Measurements from ENCODE around the gene ZNF677. TPM values are rescaled to one million over a fixed set of nuclear protein-coding genes. Genes with fewer than 3 reads are reported as not detected.
A peak's percentile ranks its signal among the peaks of the same experiment; 100 is the strongest.
"Not testable (repeated sequence)": the region's sequence is repeated elsewhere in the genome, so short reads cannot be mapped to it uniquely, and the experiment has no call there.

Gene ZNF677
- 19.0 TPM for total RNA-seq

DNA sequence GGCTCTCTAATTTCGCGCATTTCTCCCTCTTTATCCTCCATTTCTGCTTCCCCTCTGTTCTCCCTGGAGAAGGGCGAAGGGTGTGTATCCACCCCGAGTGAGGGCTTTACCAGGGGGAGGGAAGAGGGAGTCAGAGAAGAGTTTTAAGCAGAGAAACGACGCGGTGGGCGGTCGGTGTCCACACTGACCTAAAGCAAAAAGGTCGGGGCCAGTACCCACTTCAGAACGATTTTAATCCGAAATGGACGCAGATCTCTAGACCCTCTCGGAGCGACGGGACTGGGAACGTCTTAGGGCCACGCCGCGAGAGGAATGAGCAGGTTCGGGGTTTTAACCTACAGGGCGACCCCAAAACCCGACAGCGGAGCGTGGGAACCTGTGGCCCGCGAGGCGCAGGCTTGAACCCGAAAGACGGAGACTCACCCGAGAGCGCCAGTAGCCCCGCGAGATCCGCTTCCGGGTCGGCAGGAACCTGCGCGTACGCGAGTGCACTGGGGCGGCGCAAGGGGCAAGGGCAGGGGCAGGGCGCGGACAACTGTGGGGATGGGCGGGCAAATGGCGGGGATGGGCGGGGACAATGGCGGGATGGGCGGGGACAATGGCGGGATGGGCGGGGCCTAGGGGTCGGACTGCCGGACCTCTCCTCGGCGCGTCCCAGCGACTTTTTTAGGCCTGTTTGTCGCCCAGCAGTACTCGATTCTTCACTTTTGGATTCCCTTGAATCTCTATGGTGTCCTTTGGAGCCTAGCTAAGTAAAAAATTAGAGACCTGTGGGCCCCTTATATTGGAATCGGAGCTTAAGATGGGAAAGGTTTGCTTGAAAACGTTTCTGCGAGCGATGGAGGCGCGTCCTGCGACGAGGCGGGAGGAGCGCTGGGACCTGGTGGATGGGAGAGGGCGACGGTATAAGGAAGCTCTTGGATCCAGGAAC is at the start of gene ZNF677:
ZNF677 (minus strand) TSS at position 463 of the 931 bp plus-strand sequence. CDS start 3,323 bp downstream, outside the sequence.
- peak; percentile 94 for DNase-seq

DNA sequence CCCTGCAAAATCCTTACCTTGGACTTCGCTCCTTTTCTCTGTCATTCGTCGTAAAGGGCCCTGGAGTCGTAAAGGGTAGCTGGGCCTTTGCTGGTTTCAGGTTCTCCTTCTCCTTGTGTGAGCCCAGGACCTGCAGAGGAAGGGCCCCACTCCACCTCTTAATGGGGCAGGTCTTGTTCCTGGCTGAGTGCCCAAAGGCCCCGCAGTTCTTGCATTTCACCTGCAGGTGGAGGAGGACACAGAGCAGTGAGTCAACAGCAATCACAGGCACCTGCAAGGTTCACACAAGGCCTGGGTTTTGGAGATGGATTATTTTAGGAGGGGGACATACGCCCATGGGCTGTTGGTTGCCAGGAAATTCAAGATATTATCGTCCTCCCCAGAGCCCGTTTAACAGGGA is 46.7 kb upstream of the ZNF677 start:
- DNase-seq, result not testable (repeated sequence)

DNA sequence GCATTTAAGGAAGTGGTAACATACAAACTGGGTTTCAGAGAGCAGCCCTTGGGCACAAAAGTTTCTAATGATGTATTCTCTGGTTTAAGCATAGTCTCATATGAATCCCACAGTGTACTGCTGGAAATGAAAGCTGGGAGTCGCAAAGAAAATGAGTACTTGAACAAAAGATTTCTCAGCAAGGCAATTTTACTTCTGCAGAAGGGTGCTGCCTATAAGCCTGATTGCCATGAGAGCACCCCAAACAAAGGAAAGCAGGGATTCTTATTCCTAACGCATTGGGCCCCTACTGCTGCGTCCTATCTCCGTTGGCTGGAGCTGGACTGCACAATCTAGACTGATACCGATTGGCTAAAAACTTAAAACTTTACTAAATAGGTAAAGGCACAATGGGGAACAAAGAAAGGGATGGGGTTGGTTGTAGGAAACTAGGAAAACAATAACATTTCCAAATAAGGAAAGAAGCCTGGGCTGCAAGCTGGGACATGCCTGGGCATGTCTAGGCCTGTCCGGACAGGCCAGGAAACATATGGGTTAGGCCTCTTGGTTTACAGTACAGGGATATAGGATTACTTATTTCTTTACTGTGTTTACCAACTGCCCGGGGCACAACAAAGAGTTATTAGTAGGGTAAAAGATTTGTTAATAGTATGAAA is 40.2 kb upstream of the ZNF677 start:
- DNase-seq, result no peak

DNA sequence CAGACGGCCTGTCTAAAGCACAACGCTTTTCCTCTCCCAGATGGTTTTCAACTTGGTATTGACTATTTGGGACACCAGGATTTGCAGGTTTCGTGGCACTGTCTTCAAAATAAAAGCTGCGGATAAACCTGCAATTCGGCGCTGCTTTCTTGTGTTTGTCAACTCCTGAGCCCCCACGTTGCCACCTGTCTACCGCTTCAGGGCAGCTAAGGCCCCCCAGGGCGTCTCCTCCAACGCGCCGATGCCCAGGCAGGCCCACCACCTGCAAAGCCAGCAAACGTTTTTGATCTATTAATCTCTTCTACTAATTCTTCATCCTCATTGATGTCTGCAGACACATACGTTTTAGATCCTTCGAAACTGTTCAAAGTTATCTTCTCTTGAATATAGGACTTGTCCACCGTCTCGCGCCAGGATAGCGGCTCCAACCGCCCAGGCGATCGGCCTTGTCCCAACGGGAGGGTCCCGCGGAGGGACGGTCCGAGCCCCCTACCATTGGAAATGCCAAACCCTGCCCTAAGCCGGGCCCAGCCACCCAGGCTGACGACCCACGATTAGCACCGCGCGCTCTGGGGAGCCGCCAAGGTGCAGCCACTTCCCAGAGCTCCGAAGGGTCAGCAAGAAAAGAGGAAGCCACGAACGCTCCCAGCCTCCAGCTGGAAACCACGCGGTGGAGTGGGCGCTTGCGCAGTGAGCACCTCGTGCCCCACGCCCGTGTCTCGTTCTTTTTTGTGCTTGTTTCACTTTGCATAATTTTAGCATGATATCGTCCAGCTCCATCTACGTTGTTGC is 36.3 kb upstream of the ZNF677 start:
- DNase-seq, result no peak

DNA sequence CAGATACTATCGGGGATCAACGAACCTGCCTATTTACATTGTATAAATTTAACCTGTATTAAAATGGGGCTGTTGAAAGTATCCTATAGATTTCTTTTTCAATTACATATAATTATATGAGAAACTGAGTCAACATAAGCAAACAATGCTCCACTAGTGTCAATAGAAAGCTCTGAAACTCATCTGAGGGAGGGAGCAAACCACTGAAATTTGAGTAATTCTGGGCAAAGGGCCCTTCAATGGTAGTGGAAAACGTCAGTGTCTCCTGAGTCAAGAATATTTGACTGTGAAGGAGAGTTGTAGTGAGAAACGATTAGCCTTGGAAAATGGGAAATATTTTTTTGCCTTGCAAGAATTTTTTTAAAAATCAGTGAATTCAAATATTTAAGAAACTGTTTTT is 30.4 kb upstream of the ZNF677 start:
- peak; percentile 22 for DNase-seq

DNA sequence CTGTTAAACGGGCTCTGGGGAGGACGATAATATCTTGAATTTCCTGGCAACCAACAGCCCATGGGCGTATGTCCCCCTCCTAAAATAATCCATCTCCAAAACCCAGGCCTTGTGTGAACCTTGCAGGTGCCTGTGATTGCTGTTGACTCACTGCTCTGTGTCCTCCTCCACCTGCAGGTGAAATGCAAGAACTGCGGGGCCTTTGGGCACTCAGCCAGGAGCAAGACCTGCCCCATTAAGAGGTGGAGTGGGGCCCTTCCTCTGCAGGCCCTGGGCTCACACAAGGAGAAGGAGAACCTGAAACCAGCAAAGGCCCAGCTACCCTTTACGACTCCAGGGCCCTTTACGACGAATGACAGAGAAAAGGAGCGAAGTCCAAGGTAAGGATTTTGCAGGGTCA is 27.3 kb upstream of the ZNF677 start:
- not testable (repeated sequence) for DNase-seq

DNA sequence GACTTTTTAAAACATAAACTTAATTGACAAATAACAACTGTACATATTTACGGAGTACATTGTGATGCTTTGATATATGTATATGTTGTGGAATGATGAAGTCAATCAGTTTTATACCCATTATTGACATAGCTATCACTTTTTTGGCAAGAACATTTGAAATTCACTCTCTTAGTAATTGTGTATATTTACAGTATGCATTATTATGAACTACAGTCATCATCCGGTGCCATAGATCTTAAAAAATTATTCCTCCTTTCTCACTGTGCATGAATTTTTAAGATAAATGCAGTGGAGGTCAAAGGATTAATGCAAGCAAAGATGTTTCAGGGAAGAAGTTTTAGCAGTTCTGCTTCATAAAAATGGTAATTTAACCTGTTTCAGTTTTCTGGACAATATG is 20.8 kb upstream of the ZNF677 start:
- no peak for DNase-seq

DNA sequence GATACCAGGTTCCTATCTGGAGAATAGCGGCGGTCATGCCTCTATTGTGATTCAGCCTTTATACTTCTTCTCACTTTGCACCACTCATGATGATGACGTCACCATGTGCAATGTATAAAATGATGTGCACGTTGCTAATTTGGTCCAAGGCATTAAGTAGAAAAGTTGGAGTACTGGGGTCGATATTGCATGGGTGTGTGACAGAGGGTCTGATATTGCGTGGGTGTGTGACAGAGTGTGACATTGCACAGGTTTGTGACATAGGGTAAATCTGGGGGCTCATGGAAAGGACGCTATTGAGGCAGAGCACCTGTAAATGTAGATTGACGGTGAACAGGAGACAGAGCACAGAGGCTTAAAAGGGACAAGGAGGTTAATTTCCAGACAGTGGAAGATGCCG is 17.4 kb upstream of the ZNF677 start:
- no peak for DNase-seq

DNA sequence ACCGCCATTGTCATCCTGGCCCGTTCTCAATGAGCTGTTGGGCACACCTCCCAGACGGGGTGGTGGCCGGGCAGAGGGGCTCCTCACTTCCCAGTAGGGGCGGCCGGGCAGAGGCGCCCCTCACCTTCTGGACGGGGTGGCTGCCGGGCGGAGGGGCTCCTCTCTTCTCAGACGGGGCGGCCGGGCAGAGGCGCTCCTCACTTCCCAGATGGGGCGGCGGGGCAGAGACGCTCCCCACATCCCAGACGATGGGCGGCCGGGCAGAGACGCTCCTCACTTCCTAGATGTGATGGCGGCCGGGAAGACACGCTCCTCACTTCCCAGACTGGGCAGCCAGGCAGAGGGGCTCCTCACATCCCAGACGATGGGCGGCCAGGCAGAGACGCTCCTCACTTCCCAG is 15.2 kb upstream of the ZNF677 start:
- not testable (repeated sequence) for DNase-seq

DNA sequence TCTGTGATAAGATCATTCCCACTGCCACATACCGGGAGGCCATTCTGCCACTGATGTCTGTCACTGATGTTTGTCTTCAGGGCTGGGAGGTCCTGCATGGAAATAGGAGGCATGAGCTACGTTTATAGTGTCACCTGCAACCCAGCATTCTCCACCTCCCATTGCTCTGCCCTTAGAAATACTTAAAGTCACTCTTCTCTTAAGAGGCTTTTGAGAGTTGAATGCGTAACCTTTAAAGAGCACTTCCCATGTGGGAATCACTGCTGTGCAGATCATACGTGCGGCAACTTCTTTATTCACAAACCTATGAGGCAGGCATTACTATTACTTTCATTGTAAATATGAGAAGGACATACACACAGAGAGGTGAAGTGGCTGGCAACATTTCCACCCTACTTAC is 12.9 kb upstream of the ZNF677 start, which contains the start of gene VN1R4:
VN1R4 (minus strand) TSS at position 101 of the 400 bp plus-strand sequence; CDS start at position 43, 58 bp downstream.
- DNase-seq, result not testable (repeated sequence)

DNA sequence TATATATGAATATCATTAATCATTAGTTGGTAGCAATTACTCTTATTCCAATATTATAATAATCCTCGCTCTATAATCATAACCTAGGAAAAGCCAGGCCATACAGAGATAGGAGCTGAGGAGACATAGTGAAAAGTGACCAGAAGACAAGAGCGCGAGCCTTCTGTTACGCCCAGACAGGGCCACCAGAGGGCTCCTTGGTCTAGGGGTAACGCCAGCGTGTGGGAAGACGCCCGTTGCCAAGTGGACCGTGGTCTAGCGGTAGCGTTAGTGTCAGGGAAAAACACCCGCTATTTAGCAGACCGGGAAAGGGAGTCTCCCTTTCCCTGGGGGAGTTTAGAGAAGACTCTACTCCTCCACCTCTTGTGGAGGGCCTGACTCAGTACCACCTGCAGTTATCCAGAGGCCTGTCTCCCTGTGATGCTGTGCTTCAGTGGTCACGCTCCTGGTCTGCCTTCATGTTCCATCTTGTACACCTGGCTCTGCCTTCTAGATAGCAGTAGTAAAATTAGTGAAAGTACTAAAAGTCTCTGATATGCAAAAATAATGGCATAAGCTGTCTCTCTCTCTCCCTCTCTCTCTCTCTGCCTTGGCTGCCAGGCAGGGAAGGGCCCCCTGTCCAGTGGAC is 3.2 kb upstream of the ZNF677 start, which contains the start of gene VN1R2:
VN1R2 (plus strand) TSS at position 578 of the 628 bp plus-strand sequence. CDS start 84 bp downstream, outside the sequence.
- not testable (repeated sequence) for DNase-seq

DNA sequence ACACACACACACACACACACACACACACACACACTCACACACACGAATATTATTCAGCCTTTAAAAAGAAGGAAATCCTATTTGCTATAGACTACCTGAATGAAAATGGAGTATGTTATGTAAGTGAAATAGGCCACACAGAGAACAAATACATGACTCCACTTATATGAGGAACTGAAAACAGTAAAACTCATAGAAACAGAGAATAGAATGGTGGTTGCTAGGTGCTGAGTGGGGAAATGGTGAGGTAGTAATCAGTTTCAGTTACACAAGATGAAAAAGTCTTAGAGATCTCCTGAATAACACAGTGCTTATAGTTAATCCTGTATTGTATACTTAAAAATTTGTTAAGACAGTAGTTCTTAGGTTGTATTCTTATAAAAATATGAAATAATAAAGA is 8.2 kb downstream of the ZNF677 start:
- no peak for DNase-seq

DNA sequence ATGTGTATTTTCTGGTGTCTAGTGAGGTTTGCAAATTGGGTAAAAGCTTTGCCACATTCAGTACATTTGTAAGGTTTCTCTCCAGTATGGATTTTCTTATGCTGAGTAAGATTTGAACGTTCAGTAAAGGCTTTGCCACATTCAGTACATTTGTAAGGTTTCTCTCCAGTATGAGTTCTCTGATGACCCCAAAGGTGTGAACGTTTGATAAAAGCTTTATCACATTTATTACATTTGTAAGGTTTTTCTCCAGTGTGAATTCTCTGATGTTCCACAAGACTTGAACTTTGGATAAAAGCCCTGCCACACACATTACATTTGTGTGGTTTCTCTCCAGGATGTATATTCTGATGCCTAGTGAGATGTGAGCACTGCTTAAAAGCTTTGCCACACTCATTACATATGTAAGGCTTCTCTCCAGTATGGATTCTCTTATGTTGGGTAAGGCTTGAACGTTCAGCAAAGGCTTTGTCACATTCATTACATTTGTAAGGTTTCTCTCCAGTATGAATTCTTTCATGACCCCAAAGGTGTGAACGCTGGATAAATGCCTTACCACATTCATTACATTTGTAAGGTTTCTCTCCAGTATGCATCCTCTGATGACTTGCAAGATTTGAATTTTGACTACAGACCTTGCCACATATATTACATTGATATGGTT is 17.4 kb downstream of the ZNF677 start:
- no peak for DNase-seq

DNA sequence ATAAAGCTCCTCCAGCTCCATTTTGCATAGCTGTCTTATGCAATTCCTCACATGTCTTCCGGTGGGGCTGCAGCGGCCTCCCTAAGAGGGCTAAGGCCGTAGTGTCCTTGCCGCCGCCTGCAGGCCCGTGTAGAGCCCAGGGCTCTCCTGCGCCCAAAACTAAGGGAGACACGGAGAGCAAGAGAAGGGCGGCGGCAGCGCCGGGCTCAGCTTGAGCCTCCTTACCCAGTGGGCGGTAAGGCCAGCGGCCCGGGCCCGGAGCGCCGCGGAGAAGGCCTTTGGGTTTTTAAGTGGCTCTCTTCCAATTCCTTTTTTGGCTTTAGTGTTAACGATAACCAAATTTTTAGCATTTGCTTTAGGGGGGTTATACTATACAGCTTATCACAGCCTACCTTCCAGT is 30.1 kb downstream of the ZNF677 start:
- DNase-seq, result no peak

DNA sequence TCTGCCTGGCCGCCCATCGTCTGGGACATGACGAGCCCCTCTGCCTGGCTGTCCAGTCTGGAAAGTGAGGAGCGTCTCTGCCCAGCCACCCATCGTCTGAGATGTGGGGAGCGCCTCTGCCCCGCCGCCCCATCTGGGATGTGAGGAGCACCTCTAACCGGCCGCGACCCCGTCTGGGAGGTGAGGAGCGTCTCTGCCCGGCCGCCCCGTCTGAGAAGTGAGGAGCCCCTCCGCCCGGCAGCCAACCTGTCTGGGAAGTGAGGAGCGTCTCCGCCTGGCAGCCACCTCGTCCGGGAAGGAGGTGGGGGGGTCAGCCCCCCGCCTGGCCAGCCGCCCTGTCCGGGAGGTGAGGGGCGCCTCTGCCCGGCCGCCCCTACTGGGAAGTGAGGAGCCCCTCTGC is 32.0 kb downstream of the ZNF677 start:
- DNase-seq, result not testable (repeated sequence)

DNA sequence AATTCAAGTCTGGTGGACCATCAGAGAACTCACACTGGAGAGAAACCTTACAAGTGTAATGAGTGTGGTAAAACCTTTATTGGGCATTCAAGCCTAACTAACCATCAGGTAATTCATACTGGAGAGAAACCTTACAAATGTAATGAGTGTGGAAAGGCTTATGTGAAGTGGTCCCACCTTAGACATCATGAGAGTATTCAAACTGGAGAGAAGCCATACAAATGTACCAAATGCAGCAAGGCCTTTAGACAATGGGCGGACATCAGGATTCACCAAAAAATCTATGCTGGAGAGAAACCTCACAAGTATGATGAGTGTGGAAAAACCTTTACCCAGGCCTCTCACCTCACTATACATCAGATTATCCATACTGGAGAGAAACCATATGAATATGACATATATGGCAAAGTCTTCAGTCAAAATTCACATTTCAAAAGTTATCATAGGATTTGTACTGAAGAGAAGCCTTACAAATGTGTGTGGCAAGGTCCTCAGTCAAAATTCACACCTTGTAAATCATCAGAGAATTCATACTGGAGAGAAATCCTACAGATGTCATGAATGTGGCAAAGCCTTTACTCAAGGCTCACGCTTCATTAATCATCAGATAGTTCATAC is 41.9 kb downstream of the ZNF677 start:
- no peak for DNase-seq

DNA sequence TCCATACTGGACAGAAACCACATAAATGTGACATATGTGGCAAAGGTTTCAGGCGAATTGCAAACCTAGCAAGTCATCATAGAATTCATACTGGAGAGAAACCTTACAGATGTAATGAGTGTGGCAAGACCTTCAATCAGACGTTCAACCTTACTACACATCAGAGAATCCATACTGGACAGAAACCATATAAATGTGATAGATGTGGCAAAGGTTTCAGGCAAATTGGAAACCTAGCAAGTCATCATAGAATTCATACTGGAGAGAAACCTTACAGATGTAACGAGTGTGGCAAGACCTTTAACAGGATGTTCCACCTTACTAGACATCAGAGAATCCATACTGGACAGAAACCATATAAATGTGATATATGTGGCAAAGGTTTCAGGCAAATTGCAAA is 43.1 kb downstream of the ZNF677 start:
- not testable (repeated sequence) for DNase-seq

DNA sequence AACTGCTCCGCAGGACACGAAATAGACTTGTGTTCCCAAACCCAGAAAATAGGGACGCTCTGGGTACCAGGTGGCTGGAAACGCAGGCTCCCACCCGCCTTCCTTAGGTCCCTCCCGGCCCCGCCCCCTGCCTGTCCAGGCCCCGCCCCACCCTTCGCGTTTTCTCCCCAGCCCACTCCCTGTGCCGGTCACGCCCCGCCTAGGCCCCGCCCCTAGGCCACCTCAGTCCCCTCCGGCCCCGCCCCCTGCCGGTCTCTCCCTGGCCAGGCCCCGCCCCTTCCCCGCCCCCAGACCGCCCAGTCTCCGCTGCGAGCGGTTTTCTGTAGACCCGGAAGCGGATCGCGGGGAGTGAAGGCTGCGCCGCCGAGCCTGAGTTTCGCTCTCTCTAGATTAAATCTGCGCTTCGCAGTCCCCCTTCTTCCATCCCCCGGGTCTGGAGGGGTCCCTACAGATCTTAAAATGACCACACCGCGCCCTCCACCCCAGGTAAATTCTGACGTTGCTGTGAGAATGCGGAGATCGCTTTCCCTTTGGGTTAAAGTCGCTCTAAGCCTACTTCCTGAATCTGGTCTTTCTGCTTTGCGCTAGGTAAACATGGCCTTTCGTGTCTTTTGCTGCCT is 57.8 kb downstream of the ZNF677 start:
- DNase-seq, result peak; percentile 98

DNA sequence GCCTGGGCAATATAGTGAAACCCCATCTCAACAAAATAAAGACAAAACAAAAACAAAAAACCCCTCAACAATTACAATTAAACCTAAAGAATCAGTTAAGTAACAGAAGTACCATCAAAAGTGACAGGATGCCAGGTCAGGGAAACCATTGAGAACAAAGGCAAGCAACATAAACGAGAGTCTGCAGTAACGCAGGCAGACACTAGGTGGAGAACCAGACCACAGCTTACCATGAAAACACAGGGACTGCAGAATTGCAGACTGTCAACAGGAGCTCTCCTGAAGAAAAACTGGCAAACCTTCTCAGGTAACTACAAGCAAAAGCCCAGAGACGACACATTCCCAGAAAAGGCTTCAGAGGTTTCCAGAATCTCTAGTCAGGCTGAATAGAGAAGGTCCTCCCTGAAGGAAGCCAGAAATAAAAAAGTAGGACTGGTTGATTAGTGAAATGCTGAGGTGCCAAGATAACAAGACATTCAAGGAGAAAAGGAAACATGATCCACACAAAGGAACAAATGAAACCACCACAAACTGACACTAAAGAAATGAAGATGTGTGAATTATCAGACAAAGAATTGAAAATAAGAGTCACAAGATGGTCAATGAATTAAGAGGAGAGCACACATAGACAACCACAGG is 59.3 kb downstream of the ZNF677 start:
- peak; percentile 92 for DNase-seq
